ENCODE measurements around the gene CCDC148. TPM values are rescaled to one million over a fixed set of nuclear protein-coding genes. Genes with fewer than 3 reads are reported as not detected.

The CCDC148 gene
- total RNA-seq, 3 donors from 2014 or later (not counting 1 experiment from before 2014, with no cell fraction given), result not detected

- 90% methylated on average over 2 of the region's 3 CpGs for WGBS (ENCODE audit: insufficient coverage)
- H3K36me3 ChIP-seq (ENCODE audit: control insufficient read depth, insufficient read depth, low read length), result no peaks in the 10 kb centered on the region
- TF ChIP-seq, protein P1, sequence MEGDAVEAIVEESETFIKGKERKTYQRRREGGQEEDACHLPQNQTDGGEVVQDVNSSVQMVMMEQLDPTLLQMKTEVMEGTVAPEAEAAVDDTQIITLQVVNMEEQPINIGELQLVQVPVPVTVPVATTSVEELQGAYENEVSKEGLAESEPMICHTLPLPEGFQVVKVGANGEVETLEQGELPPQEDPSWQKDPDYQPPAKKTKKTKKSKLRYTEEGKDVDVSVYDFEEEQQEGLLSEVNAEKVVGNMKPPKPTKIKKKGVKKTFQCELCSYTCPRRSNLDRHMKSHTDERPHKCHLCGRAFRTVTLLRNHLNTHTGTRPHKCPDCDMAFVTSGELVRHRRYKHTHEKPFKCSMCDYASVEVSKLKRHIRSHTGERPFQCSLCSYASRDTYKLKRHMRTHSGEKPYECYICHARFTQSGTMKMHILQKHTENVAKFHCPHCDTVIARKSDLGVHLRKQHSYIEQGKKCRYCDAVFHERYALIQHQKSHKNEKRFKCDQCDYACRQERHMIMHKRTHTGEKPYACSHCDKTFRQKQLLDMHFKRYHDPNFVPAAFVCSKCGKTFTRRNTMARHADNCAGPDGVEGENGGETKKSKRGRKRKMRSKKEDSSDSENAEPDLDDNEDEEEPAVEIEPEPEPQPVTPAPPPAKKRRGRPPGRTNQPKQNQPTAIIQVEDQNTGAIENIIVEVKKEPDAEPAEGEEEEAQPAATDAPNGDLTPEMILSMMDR (IDR thresholded peaks at IDR 0.05), result no peak
- peaks cover 0 to 2% of the 10 kb centered on the region in 2 donors for H3K9me3 Mint-ChIP-seq
- no peaks in the 10 kb centered on the region for H3K9me3 ChIP-seq (ENCODE audit: control insufficient read depth, insufficient read depth, low read length)
- no peaks in the 10 kb centered on the region for H3K27me3 ChIP-seq (ENCODE audit: control insufficient read depth, insufficient read depth, low read length)
- no peaks in the 10 kb centered on the region for H3K4me1 Mint-ChIP-seq
- no peak for ATAC-seq
- no peaks in the 10 kb centered on the region for H3K36me3 Mint-ChIP-seq
- no peak overlapping the region for H3K27ac ChIP-seq (ENCODE audit: low read length)
- H3K4me1 ChIP-seq (ENCODE audit: control insufficient read depth, insufficient read depth, low read length), result no peaks in the 10 kb centered on the region
- intact Hi-C loops (cut with micrococcal nuclease), result no loop called here
- no peaks in the 10 kb centered on the region for H3K27me3 Mint-ChIP-seq (ENCODE audit: low read depth in 2 of 2)
- no peak overlapping the region for H3K4me3 Mint-ChIP-seq
- no peak for DNase-seq
- H3K27ac Mint-ChIP-seq, result no peak overlapping the region
- H3K4me3 ChIP-seq (ENCODE audit: low read length), result no peak overlapping the region
Observed at GRCh38 chr2:158153270-158154015, 303.1 kb downstream of the CCDC148 start.

- 92% methylated on average over 11 of the region's 13 CpGs for WGBS (ENCODE audit: insufficient coverage)
- TF ChIP-seq, protein P1 (IDR thresholded peaks at IDR 0.05), result no peak
Observed at GRCh38 chr2:158144914-158145625, 311.5 kb downstream of the CCDC148 start.

GRCh38 chr2:158143703-158144360, 312.7 kb downstream of the CCDC148 start:
- no peaks in the 10 kb centered on the region for H3K36me3 ChIP-seq (ENCODE audit: control insufficient read depth, insufficient read depth, low read length)
- TF ChIP-seq, protein P1 (IDR thresholded peaks at IDR 0.05), result no peak
- no peak for ATAC-seq
- no peaks in the 10 kb centered on the region for H3K9me3 ChIP-seq (ENCODE audit: control insufficient read depth, insufficient read depth, low read length)
- H3K4me3 ChIP-seq (ENCODE audit: low read length), result no peak overlapping the region
- Mint-ChIP-seq H3K4me3 (no peak overlapping the region), H3K27ac (no peak overlapping the region), H3K4me1 (no peaks in the 10 kb centered on the region), H3K9me3 (peaks cover 6 to 10% of the 10 kb centered on the region in 2 donors), H3K27me3 (ENCODE audit: low read depth in 2 of 2) (peaks cover 0 to 3% of the 10 kb centered on the region in 2 donors), H3K36me3 (no peaks in the 10 kb centered on the region)
- DNase-seq, result no peak
- WGBS (ENCODE audit: insufficient coverage), result 59% methylated on average over 3 of the region's 3 CpGs
- intact Hi-C loops (cut with micrococcal nuclease), result no loop called here
- H3K27me3 ChIP-seq (ENCODE audit: control insufficient read depth, insufficient read depth, low read length), result no peaks in the 10 kb centered on the region
- no peaks in the 10 kb centered on the region for H3K4me1 ChIP-seq (ENCODE audit: control insufficient read depth, insufficient read depth, low read length)
- H3K27ac ChIP-seq (ENCODE audit: low read length), result no peak overlapping the region

More at GRCh38 chr2:158144914-158145625, 311.5 kb downstream of the CCDC148 start:
- no peaks in the 10 kb centered on the region for H3K4me1 Mint-ChIP-seq
- no peak overlapping the region for H3K4me3 ChIP-seq (ENCODE audit: low read length)
- DNase-seq, result no peak
- no peak overlapping the region for H3K27ac ChIP-seq (ENCODE audit: low read length)
- ATAC-seq, result no peak
- no peak overlapping the region for H3K4me3 Mint-ChIP-seq
- H3K9me3 ChIP-seq (ENCODE audit: control insufficient read depth, insufficient read depth, low read length), result no peaks in the 10 kb centered on the region
- H3K27me3 Mint-ChIP-seq (ENCODE audit: low read depth in 2 of 2), result peaks cover 0 to 3% of the 10 kb centered on the region in 2 donors
- peaks cover 6 to 10% of the 10 kb centered on the region in 2 donors for H3K9me3 Mint-ChIP-seq
- H3K36me3 Mint-ChIP-seq, result no peaks in the 10 kb centered on the region
- H3K27ac Mint-ChIP-seq, result no peak overlapping the region
- intact Hi-C loops (cut with micrococcal nuclease), result no loop called here
- no peaks in the 10 kb centered on the region for H3K36me3 ChIP-seq (ENCODE audit: control insufficient read depth, insufficient read depth, low read length)
- no peaks in the 10 kb centered on the region for H3K4me1 ChIP-seq (ENCODE audit: control insufficient read depth, insufficient read depth, low read length)
- no peaks in the 10 kb centered on the region for H3K27me3 ChIP-seq (ENCODE audit: control insufficient read depth, insufficient read depth, low read length)
